Measurements from ENCODE around the gene PLA2G15.
"Not testable (repeated sequence)": the region's sequence is repeated elsewhere in the genome, so short reads cannot be mapped to it uniquely, and the experiment has no call there.

The PLA2G15 gene

GRCh38 chr16:68281368-68282063 is 36.3 kb downstream of the PLA2G15 start:
- DNase-seq, result peak; percentile 37

- DNase-seq, result no peak
Observed at GRCh38 chr16:68282064-68282452, 36.9 kb downstream of the PLA2G15 start.

- DNase-seq, result no peak
Observed at GRCh38 chr16:68283346-68283745, 38.2 kb downstream of the PLA2G15 start.

GRCh38 chr16:68283801-68284598 is 38.8 kb downstream of the PLA2G15 start:
- DNase-seq, result no peak

- no peak for DNase-seq
Observed at GRCh38 chr16:68284847-68285246, 39.7 kb downstream of the PLA2G15 start.

GRCh38 chr16:68285683-68286082 is 40.5 kb downstream of the PLA2G15 start:
- no peak for DNase-seq

- DNase-seq, result no peak
Observed at GRCh38 chr16:68286153-68287074, 41.2 kb downstream of the PLA2G15 start.

- peak; percentile 40 for DNase-seq
Observed at GRCh38 chr16:68287276-68288251, 42.4 kb downstream of the PLA2G15 start.

GRCh38 chr16:68288252-68288650 is 43.1 kb downstream of the PLA2G15 start:
- no peak for DNase-seq

- DNase-seq, result not testable (repeated sequence)
Observed at GRCh38 chr16:68288796-68289195, 43.6 kb downstream of the PLA2G15 start.

GRCh38 chr16:68289202-68289601 is 44.0 kb downstream of the PLA2G15 start:
- no peak for DNase-seq

- DNase-seq, result peak; percentile 45
Observed at GRCh38 chr16:68289621-68290329, 44.6 kb downstream of the PLA2G15 start.

- no peak for DNase-seq
Observed at GRCh38 chr16:68290450-68290849, 45.3 kb downstream of the PLA2G15 start.

- no peak for DNase-seq
Observed at GRCh38 chr16:68291227-68291626, 46.1 kb downstream of the PLA2G15 start.

- DNase-seq, result no peak
Observed at GRCh38 chr16:68292425-68292824, 47.3 kb downstream of the PLA2G15 start.

GRCh38 chr16:68296291-68296690 is 51.1 kb downstream of the PLA2G15 start:
- DNase-seq, result no peak

GRCh38 chr16:68296693-68297092 is 51.5 kb downstream of the PLA2G15 start:
- no peak for DNase-seq

GRCh38 chr16:68297908-68298307 is 52.7 kb downstream of the PLA2G15 start:
- no peak for DNase-seq

- DNase-seq, result no peak
Observed at GRCh38 chr16:68298312-68298711, 53.1 kb downstream of the PLA2G15 start.

GRCh38 chr16:68298907-68299561 is 53.9 kb downstream of the PLA2G15 start:
- DNase-seq, result no peak
